UCSD-AML1 (cell line): ENCODE data around the gene MTCL3.

Experiments used
- DNase-seq: peaks from one replicate; lab custom pipeline; 2025; ENCODE audit not compliant: unreplicated experiment; lab: John Stamatoyannopoulos, UW

The MTCL3 gene

GRCh38 chr6:127518710-127519468 lies at the start of gene MTCL3:
Gene MTCL3, minus strand, starts transcription at chr6:127519335.
- no peak for DNase-seq

DNA sequence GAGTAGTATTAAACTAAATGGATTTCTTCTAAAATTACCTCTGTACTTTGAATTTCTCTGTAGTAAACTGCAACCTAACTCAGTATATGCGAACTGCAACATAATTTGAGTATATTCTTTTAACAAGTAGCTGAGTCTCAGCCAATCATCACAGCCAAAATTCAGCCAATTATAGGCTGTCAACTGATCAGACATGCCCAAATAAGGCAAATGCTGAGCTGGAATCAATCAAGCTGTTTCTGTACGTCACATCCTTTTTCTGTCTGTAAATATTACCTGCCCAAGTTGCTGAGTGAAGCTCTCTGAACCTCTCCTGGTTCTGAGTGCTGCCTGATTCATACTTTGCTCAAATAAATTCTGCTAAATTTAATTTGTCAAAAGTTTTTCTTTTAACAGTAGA lies 48.3 kb upstream of the MTCL3 start:
- DNase-seq = no peak

DNA sequence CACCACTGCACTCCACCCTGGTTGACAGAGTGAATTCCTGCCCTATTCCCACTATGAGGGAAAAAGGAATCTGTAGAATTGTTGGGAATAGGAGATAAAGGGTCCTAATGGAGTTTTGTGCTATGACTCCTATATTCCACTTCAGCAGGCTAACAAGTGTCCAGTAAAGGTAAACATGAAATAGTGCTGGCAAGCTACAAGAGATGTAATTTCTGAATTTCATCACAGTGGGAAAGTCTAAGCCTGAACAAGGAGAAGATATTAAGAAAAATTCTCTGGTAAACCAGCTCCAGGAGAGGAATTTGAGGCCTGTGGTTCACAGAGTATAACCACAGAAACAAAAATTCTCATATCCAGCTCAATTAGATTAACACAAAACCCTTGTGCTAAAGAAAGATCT lies 47.5 kb upstream of the MTCL3 start:
- no peak for DNase-seq

DNA sequence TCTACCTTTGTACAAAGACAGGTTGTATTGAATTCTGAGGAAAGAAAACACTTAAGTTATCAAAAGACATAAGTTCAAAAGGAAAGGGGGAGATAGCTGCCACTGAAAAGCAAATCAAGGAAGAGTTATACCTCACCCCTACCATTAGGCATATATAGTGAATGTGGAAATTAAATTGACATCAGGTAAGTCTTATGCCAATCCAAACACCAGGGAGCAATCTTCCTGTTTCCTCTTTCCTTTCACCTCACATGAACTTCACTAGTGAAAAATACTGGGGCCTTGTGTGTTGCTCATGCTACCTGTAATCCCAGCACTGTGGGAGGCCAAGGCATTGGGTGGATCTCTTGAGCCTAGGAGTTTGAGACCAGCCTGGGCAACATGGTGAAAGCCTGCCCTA lies 47.0 kb upstream of the MTCL3 start:
- DNase-seq = no peak

GRCh38 chr6:127564761-127565160 lies 45.6 kb upstream of the MTCL3 start:
- no peak for DNase-seq

GRCh38 chr6:127561660-127562059 lies 42.5 kb upstream of the MTCL3 start:
- DNase-seq = no peak

DNA sequence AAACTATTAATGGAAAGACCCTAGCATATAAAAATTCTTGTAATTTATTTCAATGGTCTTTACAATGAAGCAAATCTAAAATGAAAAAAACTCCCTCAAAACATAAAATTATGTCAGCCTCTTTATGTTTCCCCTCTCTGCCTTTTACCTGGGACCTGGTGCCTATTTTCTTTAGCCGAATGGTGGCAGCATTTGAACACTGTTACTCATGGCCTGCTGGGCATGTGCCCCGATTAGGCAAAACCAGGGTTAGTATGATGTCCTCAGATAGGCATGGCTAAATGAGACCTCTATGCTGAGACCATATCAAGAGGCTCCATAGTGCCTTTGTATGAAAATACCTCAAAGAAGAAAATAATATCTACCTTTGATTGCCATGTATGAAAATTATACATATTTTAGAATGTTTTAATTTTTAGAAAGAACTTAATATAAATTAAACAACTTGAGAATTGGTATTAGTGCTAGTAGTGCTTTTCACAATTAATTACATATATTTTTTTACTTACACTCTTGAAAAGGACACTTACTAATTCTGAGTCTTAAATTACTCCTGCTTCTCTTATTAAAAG lies 35.4 kb upstream of the MTCL3 start:
- DNase-seq = peak; percentile 11

DNA sequence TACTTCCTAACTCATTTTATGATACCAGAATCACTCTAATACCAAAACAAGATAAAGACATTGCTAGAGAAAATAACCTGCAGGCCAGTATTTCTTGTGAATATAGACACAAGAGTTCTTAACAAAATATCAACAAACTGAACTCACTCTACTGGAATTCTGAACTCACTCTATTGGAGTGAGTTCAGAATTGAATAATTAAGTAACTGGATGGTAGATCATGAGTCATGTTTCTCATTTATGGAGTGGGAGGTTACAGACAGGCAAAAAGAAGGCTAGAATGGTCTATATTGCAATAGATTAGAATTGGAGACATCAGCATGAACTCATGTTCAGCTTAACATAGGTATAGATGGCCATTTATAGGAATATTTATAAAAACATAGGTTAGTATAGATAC lies 31.3 kb upstream of the MTCL3 start:
- DNase-seq = no peak

DNA sequence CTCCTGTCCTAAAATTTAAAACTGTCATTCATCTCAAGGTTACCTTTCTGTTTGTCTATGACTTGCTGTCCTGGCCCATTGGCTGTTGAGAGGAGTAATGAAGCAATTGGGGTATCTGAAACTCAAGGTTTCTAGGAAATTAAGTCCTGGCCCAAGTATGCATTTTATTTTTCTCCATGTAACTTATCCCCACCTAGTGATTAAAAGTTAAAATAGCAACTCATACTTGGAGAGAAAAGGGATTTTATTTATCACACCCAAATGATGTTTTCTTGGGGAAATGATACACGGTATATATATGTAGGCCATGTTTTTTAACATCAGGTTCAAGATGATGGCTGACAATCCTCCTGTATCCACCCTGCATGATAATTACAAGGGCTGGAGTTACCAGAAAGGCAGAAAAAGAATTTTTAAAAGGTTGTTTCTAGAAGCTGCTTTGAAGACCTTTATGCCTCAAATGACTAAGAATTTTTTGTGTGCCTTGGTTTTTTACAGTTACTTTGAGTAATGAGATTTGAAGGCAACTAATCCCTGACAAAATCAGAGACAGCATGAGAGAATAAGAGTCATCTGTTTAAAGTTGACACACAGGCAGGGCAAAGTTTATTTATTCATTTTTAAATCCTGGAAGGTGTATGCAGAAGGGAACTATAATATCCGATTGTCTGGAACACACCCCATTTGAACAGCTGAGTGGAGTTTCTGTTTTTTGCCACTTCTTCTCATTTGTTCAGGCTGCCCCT lies 28.9 kb upstream of the MTCL3 start:
- DNase-seq = no peak

GRCh38 chr6:127547215-127547614 lies 28.1 kb upstream of the MTCL3 start:
- no peak for DNase-seq

GRCh38 chr6:127539272-127539671 lies 20.1 kb upstream of the MTCL3 start:
- DNase-seq = no peak

GRCh38 chr6:127538750-127539264 lies 19.7 kb upstream of the MTCL3 start:
- DNase-seq = no peak

GRCh38 chr6:127533736-127534135 lies 14.6 kb upstream of the MTCL3 start:
- no peak for DNase-seq

- DNase-seq = no peak
Observed at GRCh38 chr6:127533011-127533410, 13.9 kb upstream of the MTCL3 start.

GRCh38 chr6:127522714-127523113 lies 3.6 kb upstream of the MTCL3 start:
- no peak for DNase-seq

GRCh38 chr6:127520066-127520465 lies 931 bp upstream of the MTCL3 start:
- DNase-seq = no peak

- DNase-seq = no peak
Observed at GRCh38 chr6:127519469-127519785, 292 bp upstream of the MTCL3 start.

GRCh38 chr6:127518191-127518709 lies 885 bp downstream of the MTCL3 start:
- DNase-seq = no peak

- DNase-seq = no peak
Observed at GRCh38 chr6:127517693-127518092, 1.4 kb downstream of the MTCL3 start.

DNA sequence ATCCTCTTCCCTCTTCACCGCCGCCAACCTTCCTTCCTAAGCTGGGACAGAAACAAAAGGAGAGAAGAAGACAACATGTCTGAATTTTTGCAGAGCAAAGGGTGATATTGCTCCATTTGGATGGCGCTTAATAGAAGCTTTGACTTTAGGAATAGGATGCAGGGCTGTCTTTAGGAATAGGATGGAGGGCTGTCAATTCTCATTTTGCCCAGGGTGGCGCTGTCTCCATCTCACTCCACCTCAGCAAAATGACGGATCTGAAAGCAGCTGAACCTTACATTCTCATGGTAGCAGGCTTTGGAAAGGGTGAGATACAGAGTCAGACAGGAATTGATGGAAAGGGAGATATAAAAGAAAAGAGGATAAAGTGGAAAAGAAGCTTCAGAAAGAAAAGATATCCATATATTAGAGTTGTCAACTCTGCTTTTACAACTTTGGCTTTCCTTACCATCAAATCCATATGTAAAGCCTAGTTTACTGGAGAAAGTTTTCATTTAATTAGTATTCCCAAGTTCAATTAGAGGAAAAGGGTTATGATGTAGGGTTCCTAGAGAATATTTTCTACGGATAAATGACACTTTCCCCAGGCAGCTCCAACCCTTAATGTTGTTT lies 2.4 kb downstream of the MTCL3 start:
- peak; percentile 9 for DNase-seq
